ENCODE data around the gene PRDM12.
"Not testable (repeated sequence)": the region's sequence is repeated elsewhere in the genome, so short reads cannot be mapped to it uniquely, and the experiment has no call there.

PRDM12 gene

GRCh38 chr9:130665431-130666392, 1.3 kb downstream of the PRDM12 start:
- no peak for DNase-seq

GRCh38 chr9:130666393-130667119, 2.2 kb downstream of the PRDM12 start:
- no peak for DNase-seq

GRCh38 chr9:130667120-130667435, 2.7 kb downstream of the PRDM12 start:
- DNase-seq = no peak

GRCh38 chr9:130668196-130668595, 3.8 kb downstream of the PRDM12 start:
- no peak for DNase-seq

GRCh38 chr9:130668659-130669058, 4.3 kb downstream of the PRDM12 start:
- DNase-seq = no peak

- no peak for DNase-seq
Observed at GRCh38 chr9:130669965-130670364, 5.6 kb downstream of the PRDM12 start.

- DNase-seq = no peak
Observed at GRCh38 chr9:130670644-130671043, 6.2 kb downstream of the PRDM12 start.

- DNase-seq = no peak
Observed at GRCh38 chr9:130672466-130672865, 8.1 kb downstream of the PRDM12 start.

GRCh38 chr9:130672933-130673615, 8.7 kb downstream of the PRDM12 start:
- no peak for DNase-seq

GRCh38 chr9:130675396-130675795, 11.0 kb downstream of the PRDM12 start:
- DNase-seq = no peak

- no peak for DNase-seq
Observed at GRCh38 chr9:130677252-130677651, 12.9 kb downstream of the PRDM12 start.

- DNase-seq = peak; percentile 13
Observed at GRCh38 chr9:130680836-130681768, 16.7 kb downstream of the PRDM12 start.

GRCh38 chr9:130681769-130682420, 17.5 kb downstream of the PRDM12 start:
- DNase-seq = no peak

GRCh38 chr9:130682421-130683121, 18.2 kb downstream of the PRDM12 start:
- DNase-seq = peak; percentile 60

GRCh38 chr9:130685104-130685503, 20.7 kb downstream of the PRDM12 start:
- no peak for DNase-seq

GRCh38 chr9:130685945-130686344, 21.6 kb downstream of the PRDM12 start:
- not testable (repeated sequence) for DNase-seq

- DNase-seq = no peak
Observed at GRCh38 chr9:130687615-130688014, 23.2 kb downstream of the PRDM12 start.

GRCh38 chr9:130688072-130688471, 23.7 kb downstream of the PRDM12 start:
- no peak for DNase-seq

- DNase-seq = no peak
Observed at GRCh38 chr9:130689572-130689936, 25.2 kb downstream of the PRDM12 start.

GRCh38 chr9:130689937-130690700, 25.7 kb downstream of the PRDM12 start:
- DNase-seq = peak; percentile 89
